Measurements from ENCODE around the gene OR10C1.

The OR10C1 gene

DNA sequence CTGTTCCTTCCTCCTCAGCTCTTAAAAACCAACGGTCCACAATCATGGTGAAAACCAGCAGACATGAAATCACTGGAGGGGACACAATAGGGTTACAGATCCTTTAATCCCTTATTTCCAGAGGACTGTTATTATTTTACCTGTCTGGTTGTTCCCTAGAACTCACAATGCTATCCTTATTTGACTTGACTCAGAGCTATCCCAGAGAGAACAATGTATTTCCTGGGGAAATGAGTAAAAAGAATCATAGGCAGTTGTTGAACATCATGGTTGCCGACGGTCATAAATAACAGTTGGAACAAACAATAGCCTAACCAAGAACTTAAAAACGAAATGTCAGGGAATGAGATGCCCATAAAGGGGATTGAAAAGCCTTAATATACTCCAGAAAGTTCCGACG is 27.1 kb downstream of the OR10C1 start:
- TF ChIP-seq, protein P1, sequence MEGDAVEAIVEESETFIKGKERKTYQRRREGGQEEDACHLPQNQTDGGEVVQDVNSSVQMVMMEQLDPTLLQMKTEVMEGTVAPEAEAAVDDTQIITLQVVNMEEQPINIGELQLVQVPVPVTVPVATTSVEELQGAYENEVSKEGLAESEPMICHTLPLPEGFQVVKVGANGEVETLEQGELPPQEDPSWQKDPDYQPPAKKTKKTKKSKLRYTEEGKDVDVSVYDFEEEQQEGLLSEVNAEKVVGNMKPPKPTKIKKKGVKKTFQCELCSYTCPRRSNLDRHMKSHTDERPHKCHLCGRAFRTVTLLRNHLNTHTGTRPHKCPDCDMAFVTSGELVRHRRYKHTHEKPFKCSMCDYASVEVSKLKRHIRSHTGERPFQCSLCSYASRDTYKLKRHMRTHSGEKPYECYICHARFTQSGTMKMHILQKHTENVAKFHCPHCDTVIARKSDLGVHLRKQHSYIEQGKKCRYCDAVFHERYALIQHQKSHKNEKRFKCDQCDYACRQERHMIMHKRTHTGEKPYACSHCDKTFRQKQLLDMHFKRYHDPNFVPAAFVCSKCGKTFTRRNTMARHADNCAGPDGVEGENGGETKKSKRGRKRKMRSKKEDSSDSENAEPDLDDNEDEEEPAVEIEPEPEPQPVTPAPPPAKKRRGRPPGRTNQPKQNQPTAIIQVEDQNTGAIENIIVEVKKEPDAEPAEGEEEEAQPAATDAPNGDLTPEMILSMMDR (conservative IDR thresholded peaks at IDR 0.05; ENCODE audit: control insufficient read depth, insufficient read depth, low read depth, low read length), result no peak
- H3K4me3 ChIP-seq (ENCODE audit: control insufficient read depth, low read depth, low read length), result no peak overlapping the region
- DNase-seq (ENCODE audit: low read depth), result no peak

DNA sequence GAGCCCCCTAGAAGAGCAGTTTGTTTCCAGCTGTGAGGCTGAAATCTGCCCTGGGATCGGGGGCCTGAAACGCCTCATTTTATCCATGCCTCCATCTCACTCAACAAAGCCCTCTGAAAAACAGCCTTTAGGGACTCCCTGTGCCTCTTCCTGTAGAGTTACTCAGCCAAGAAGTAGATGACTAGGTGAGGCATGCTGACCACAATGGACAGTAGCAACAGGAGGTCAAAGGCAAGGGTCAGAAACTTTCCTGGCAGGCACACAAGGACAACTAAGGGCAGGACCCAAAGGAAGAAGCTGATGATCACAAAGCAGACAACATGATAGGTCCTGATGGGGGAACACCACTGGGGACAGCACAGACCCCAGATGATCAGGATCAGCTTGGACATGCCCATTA is 35.9 kb downstream of the OR10C1 start:
- DNase-seq (ENCODE audit: low read depth), result no peak
- H3K4me3 ChIP-seq (ENCODE audit: control insufficient read depth, low read depth, low read length), result no peak overlapping the region
- TF ChIP-seq, protein P1 (conservative IDR thresholded peaks at IDR 0.05; ENCODE audit: control insufficient read depth, insufficient read depth, low read depth, low read length), result no peak

DNA sequence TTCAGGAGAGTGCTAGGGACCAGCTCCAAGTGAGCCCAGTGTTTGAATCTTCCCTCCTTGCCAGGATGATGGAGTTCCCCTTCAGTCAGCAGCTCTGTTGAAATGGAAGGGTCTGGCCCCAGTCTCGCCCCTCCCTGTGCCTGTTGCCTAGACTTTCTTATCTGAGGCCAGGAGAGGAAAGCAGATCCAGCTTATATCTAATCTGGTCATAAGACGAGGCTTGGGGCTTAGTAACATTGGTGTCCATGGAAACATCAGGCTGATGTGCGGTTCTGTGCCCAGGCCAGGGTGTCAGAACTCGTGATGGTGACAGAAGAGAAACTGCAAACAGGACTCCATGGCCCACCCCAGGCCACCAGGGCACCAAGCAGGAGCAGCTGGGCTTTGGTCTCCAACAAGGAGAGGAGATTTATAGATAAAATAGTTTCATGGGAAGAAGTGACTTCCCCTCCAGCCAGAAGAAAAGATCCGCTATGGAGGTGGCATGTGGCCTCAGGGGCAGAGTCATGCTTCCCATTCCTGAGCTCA is 38.9 kb downstream of the OR10C1 start:
- DNase-seq (ENCODE audit: low read depth), result no peak
- no peak overlapping the region for H3K4me3 ChIP-seq (ENCODE audit: control insufficient read depth, low read depth, low read length)
- TF ChIP-seq, protein P1 (conservative IDR thresholded peaks at IDR 0.05; ENCODE audit: control insufficient read depth, insufficient read depth, low read depth, low read length), result no peak

DNA sequence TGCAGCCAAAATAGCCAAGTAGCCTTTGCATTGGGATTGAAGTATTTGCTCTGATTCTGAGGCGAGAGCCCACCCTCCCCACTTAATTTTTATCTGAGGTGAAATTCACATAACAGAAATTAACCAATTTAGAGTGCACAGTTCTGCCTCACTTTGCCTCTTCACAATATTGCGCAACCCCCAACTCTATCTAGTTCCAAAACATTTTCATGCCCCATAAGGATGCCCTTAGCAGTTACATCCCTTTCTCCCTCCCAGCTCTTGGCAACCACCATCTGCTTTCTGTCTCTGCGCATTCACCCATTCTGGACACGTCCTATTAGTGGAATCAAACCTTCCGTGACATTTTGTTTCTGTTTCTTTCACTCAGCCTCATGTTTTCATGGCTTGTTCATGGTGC is 39.6 kb downstream of the OR10C1 start:
- no peak overlapping the region for H3K4me3 ChIP-seq (ENCODE audit: control insufficient read depth, low read depth, low read length)
- TF ChIP-seq, protein P1 (conservative IDR thresholded peaks at IDR 0.05; ENCODE audit: control insufficient read depth, insufficient read depth, low read depth, low read length), result no peak
- no peak for DNase-seq (ENCODE audit: low read depth)

DNA sequence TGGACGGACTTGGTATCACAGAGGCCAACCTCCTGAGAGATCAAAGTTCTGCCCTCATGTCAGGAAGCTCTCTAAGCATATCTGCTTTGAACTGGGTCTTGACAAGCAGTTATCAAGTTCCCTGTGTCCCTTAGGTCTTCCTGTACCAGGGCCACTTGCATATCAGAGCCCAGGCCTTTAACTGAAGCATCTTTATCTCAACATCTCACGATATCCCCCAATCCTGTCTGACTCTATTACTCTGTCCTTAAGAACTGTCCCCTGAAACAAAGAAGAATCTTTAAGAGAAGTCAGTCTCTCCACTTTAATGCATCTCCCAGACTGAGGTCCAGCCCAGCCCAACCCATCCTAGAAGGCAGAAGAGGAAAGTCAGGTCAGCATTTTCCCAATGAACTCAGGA is 40.5 kb downstream of the OR10C1 start:
- DNase-seq (ENCODE audit: low read depth), result no peak
- TF ChIP-seq, protein P1 (conservative IDR thresholded peaks at IDR 0.05; ENCODE audit: control insufficient read depth, insufficient read depth, low read depth, low read length), result no peak
- no peak overlapping the region for H3K4me3 ChIP-seq (ENCODE audit: control insufficient read depth, low read depth, low read length)

DNA sequence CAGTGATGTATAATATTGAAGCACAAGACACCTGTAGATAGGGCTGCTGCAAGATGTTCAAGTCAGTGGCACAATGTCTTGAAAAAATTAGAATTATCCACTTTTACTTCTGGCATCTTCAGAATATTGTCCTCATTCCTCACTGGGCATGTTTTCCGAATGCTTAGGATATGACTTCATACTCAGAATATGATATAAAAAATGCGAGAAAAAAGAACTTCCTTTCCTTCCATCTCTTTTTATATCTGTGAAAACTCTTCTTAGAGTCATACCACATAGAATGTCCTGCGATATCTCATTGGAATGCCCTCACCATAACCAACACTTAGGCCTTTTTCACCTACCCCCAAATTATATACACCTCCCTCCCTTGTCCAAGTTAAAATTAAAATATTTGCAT is 44.1 kb downstream of the OR10C1 start:
- DNase-seq (ENCODE audit: low read depth), result no peak
- H3K4me3 ChIP-seq (ENCODE audit: control insufficient read depth, low read depth, low read length), result no peak overlapping the region
- TF ChIP-seq, protein P1 (conservative IDR thresholded peaks at IDR 0.05; ENCODE audit: control insufficient read depth, insufficient read depth, low read depth, low read length), result no peak

DNA sequence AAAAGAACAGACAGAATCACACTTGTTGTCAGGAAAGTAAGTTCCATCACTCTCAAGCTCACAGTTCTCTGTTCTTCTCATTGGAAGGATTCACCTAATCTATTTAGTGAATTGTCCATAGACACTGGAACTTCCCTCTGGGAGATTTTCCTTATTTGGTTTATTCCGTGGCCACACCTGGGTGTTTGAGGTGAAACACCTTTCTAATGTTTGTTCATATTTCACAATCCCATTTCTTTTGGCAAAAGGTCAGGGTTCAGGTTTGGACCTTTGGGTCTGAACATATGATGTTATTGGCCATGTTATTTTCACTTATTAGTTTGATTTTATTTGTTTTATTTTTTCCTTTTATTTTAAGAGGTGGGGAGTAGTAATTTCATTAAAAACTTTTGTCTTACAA is 44.6 kb downstream of the OR10C1 start:
- TF ChIP-seq, protein P1 (conservative IDR thresholded peaks at IDR 0.05; ENCODE audit: control insufficient read depth, insufficient read depth, low read depth, low read length), result no peak
- no peak overlapping the region for H3K4me3 ChIP-seq (ENCODE audit: control insufficient read depth, low read depth, low read length)
- DNase-seq (ENCODE audit: low read depth), result no peak
